DND-41 (cell line): ENCODE measurements around the gene PKNOX1.
"Not testable (repeated sequence)": the region's sequence is repeated elsewhere in the genome, so short reads cannot be mapped to it uniquely, and the experiment has no call there.

ENCODE experiments used
- ATAC-seq: fragments of 200-7000 bp; cut with Tn5 transposase; 3 replicates; pipeline ENCODE4 v1.9.1; 2021; ENCODE audit warnings: low read depth; ENCODE audit not compliant: insufficient read depth
- DNase-seq: peaks from one replicate; pipeline ENCODE4 v3.0.0-alpha.2; 2020
- H2AFZ ChIP-seq: 2 replicates; pipeline ENCODE4 v1.6.0; 2012; ENCODE audit warnings: low read depth, low read length
- H3K27ac ChIP-seq: 2 replicates; pipeline ENCODE4 v1.5.1; 2012; ENCODE audit warnings: low read length, inconsistent platforms
- H3K27me3 ChIP-seq: fragments of 200-600 bp; sonication (generic); 2 replicates; pipeline ENCODE4 v1.6.0; 2012; ENCODE audit warnings: low read length, mild to moderate bottlenecking, inconsistent platforms; ENCODE audit not compliant: insufficient read depth, poor library complexity
- H3K36me3 ChIP-seq: 2 replicates; pipeline ENCODE4 v1.5.1; 2012; ENCODE audit warnings: low read length, inconsistent platforms; ENCODE audit not compliant: insufficient read depth
- H3K4me1 ChIP-seq: 2 replicates; pipeline ENCODE4 v1.5.1; 2012; ENCODE audit warnings: mild to moderate bottlenecking, low read length; ENCODE audit not compliant: insufficient read depth
- H3K4me2 ChIP-seq: 2 replicates; pipeline ENCODE4 v1.6.0; 2012; ENCODE audit warnings: mild to moderate bottlenecking, moderate library complexity, low read length, inconsistent platforms; ENCODE audit not compliant: insufficient read depth
- H3K4me3 ChIP-seq, 2 experiments: fragments of 200-600 bp in 1 of 2; shearing (Covaris generic) in 1 of 2; 2 replicates each; pipeline ENCODE4 v1.5.1; 2012 to 2016; ENCODE audit warnings: inconsistent platforms in 2 of 2, low read length in 2 of 2, mild to moderate bottlenecking in 2 of 2, low read depth in 1 of 2, moderate library complexity in 1 of 2
- H3K79me2 ChIP-seq: 2 replicates; pipeline ENCODE4 v1.6.0; 2012; ENCODE audit warnings: low read length, inconsistent platforms; ENCODE audit not compliant: insufficient read depth
- H3K9ac ChIP-seq: 2 replicates; pipeline ENCODE4 v1.6.0; 2012; ENCODE audit warnings: low read depth, mild to moderate bottlenecking, inconsistent platforms, low read length, moderate library complexity
- H3K9me3 ChIP-seq: 2 replicates; pipeline ENCODE4 v1.5.1; 2012; ENCODE audit warnings: low read length, moderate library complexity, mild to moderate bottlenecking, inconsistent platforms; ENCODE audit not compliant: insufficient read depth, severe bottlenecking
- H4K20me1 ChIP-seq: 2 replicates; pipeline ENCODE4 v1.6.0; 2012; ENCODE audit warnings: low read length; ENCODE audit not compliant: insufficient read depth
- EZH2 ChIP-seq: IDR thresholded peaks from 3 replicates; pipeline ENCODE4 v1.6.1; 2012; ENCODE audit warnings: borderline replicate concordance, low read depth, mild to moderate bottlenecking, moderate library complexity, low read length, inconsistent platforms; ENCODE audit not compliant: severe bottlenecking
- TF ChIP-seq, protein P1 (sequence below): IDR thresholded peaks from 2 replicates; pipeline ENCODE4 v1.5.1; 2012; ENCODE audit warnings: borderline replicate concordance, low read length, moderate library complexity, mild to moderate bottlenecking; ENCODE audit not compliant: poor library complexity, severe bottlenecking; ENCODE audit errors: extremely low read depth

Gene PKNOX1

DNA sequence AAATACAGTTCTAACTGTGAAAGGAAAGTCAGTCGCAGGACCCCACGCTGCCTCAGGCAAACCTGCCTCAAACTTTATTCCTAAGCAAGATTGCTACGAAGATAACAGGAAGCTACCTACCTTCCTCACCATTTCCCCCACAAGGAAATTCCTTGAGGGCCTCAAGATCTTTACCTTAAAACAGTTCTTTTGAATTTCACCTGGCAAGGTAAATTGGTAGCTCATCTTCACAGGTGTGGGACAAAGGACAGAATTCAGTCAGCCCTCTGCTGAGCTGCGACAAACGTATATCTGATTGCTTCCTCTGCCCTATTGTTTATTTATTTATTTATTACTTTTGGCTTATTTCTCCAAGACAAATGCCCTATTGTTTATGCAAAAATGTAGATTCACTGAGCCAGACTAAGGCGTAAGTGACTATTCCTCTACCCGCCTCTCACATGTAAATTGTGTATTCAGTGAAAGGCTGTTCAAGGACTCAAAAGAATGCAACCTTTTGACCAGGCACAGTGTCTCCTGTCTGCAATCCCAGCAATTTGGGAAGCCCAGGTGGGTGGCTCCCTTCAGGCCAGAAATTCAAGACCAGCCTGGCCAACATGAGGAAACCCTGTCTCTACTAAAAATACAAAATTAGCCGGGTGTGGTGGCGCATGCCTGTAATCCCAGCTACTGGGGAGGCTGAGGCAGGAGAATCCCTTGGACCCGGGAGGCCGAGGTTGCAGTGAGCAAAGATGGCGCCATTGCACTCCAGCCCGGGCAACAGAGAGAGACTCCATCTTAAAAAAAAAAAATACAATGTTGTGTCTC is 17.3 kb upstream of the PKNOX1 start:
- Histone ChIP-seq H3K4me1 (no peaks in the 10 kb centered on the region), H3K79me2 (no peaks in the 10 kb centered on the region), H4K20me1 (no peaks in the 10 kb centered on the region), H3K27me3 (no peaks in the 10 kb centered on the region), H3K9me3 (no peaks in the 10 kb centered on the region), H3K4me2 (no peak overlapping the region), H3K9ac (no peak overlapping the region), H3K36me3 (no peaks in the 10 kb centered on the region), H3K27ac (no peak overlapping the region), H3K4me3 (no peak overlapping the region), H2AFZ (no peak overlapping the region)
- ATAC-seq (peak; percentile 72), DNase-seq (no peak)
- no peak for TF ChIP-seq EZH2
- TF ChIP-seq, protein P1, sequence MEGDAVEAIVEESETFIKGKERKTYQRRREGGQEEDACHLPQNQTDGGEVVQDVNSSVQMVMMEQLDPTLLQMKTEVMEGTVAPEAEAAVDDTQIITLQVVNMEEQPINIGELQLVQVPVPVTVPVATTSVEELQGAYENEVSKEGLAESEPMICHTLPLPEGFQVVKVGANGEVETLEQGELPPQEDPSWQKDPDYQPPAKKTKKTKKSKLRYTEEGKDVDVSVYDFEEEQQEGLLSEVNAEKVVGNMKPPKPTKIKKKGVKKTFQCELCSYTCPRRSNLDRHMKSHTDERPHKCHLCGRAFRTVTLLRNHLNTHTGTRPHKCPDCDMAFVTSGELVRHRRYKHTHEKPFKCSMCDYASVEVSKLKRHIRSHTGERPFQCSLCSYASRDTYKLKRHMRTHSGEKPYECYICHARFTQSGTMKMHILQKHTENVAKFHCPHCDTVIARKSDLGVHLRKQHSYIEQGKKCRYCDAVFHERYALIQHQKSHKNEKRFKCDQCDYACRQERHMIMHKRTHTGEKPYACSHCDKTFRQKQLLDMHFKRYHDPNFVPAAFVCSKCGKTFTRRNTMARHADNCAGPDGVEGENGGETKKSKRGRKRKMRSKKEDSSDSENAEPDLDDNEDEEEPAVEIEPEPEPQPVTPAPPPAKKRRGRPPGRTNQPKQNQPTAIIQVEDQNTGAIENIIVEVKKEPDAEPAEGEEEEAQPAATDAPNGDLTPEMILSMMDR = no peak

GRCh38 chr21:42958122-42958521 is 16.2 kb upstream of the PKNOX1 start:
- H3K4me1 ChIP-seq, H4K20me1 ChIP-seq, DNase-seq, H2AFZ ChIP-seq, H3K9me3 ChIP-seq, H3K4me3 ChIP-seq, ATAC-seq, H3K27me3 ChIP-seq, H3K36me3 ChIP-seq, H3K9ac ChIP-seq, H3K4me2 ChIP-seq, H3K27ac ChIP-seq, H3K79me2 ChIP-seq: not testable (repeated sequence)

- H3K27ac ChIP-seq = no peak overlapping the region
- TF ChIP-seq, protein P1 = no peak
- no peak for TF ChIP-seq EZH2
- H2AFZ ChIP-seq = no peak overlapping the region
- H3K9me3 ChIP-seq = no peaks in the 10 kb centered on the region
- no peaks in the 10 kb centered on the region for H3K79me2 ChIP-seq
- no peaks in the 10 kb centered on the region for H3K27me3 ChIP-seq
- H3K36me3 ChIP-seq = no peaks in the 10 kb centered on the region
- H3K4me1 ChIP-seq = no peaks in the 10 kb centered on the region
- ATAC-seq = no peak
- H3K4me3 ChIP-seq = no peak overlapping the region
- no peaks in the 10 kb centered on the region for H4K20me1 ChIP-seq
- H3K4me2 ChIP-seq = no peak overlapping the region
- DNase-seq = no peak
- H3K9ac ChIP-seq = no peak overlapping the region
Measured at GRCh38 chr21:42959728-42960127, 14.6 kb upstream of the PKNOX1 start.

DNA sequence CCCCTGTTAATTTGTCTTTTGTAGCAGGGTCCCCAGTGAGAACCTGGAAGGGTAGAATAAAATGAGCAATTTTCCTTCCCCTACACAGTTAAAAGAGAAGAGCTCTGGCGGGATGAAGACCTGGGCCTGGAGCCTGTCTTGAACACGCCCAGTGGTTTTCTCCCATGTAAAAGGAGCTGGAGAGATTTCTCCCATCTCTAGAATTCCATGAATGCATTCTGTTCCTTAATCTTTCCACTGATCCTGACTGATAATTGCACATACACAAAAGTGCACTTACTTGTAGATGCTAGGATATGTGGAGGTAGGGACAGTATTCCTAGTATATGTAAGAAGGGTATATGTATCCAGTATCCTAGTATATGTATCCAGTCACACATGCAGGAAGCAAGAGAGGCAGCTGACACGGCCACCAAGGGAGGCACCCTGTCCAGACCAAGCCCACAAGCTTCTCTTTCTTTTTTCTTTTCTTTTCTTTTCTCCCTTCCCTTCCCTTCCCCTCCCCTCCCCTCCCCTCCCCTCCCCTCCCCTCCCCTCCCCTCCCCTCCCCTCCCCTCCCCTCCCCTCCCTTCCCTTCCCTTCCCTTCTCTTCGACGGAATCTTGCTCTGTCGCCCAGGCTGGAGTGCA is 11.9 kb upstream of the PKNOX1 start:
- no peak for TF ChIP-seq EZH2
- TF ChIP-seq, protein P1 = no peak
- Histone ChIP-seq H3K4me2 (no peak overlapping the region), H3K9me3 (no peaks in the 10 kb centered on the region), H2AFZ (no peak overlapping the region), H3K27ac (no peak overlapping the region), H3K4me3 (no peak overlapping the region), H3K36me3 (no peaks in the 10 kb centered on the region), H4K20me1 (no peaks in the 10 kb centered on the region), H3K4me1 (no peaks in the 10 kb centered on the region), H3K27me3 (no peaks in the 10 kb centered on the region), H3K79me2 (no peaks in the 10 kb centered on the region), H3K9ac (no peak overlapping the region)
- ATAC-seq = no peak
- DNase-seq = no peak
